CD14-positive monocyte (primary cell): ENCODE measurements around the gene TNFRSF18. TPM values are rescaled to one million over a fixed set of nuclear protein-coding genes. Genes with fewer than 3 reads are reported as not detected.

Experiments
- DNase-seq, 3 donors: peaks; one replicate each; pipeline ENCODE4 v3.0.0-alpha.2; 2011 to 2022
- H2AFZ ChIP-seq: 2 replicates; pipeline ENCODE4 v1.6.0; 2012; ENCODE audit warnings: mild to moderate bottlenecking, low read depth, low read length, inconsistent platforms; ENCODE audit not compliant: insufficient read depth, poor library complexity, severe bottlenecking
- H3K27ac ChIP-seq, 2 donors: 1 replicate in 1 of 2; 2 replicates in 1 of 2; pipeline ENCODE4 v1.5.1; 2012 to 2013; ENCODE audit warnings: low read length in 2 of 2, control low read depth in 1 of 2, inconsistent platforms in 1 of 2, low read depth in 1 of 2, mild to moderate bottlenecking in 1 of 2
- H3K27me3 ChIP-seq, 2 donors: one replicate each; pipeline versions ENCODE4 v1.6.0 to v1.6.1; 2011 to 2013; ENCODE audit warnings: low read length in 2 of 2; ENCODE audit not compliant: control insufficient read depth in 2 of 2, insufficient read depth in 2 of 2
- H3K36me3 ChIP-seq, 2 donors: replicated peaks in 1 of 2; 1 replicate in 1 of 2; 2 replicates in 1 of 2; pipeline versions ENCODE4 v1.5.1 to v1.6.1; 2012 to 2013; ENCODE audit warnings: low read length in 2 of 2, control low read depth in 1 of 2, inconsistent platforms in 1 of 2, mild to moderate bottlenecking in 1 of 2; ENCODE audit not compliant: insufficient read depth in 2 of 2, control insufficient read depth in 1 of 2
- H3K4me1 ChIP-seq, 2 donors: 1 replicate in 1 of 2; 2 replicates in 1 of 2; pipeline versions ENCODE4 v1.5.1 to v1.6.1; 2012 to 2013; ENCODE audit warnings: low read length in 2 of 2, control low read depth in 1 of 2, inconsistent platforms in 1 of 2, mild to moderate bottlenecking in 1 of 2, moderate library complexity in 1 of 2; ENCODE audit not compliant: insufficient read depth in 2 of 2, control insufficient read depth in 1 of 2
- H3K4me2 ChIP-seq: replicated peaks from 2 replicates; pipeline ENCODE3; 2012; ENCODE audit warnings: low read length, moderate library complexity, mild to moderate bottlenecking; ENCODE audit not compliant: poor library complexity, severe bottlenecking; ENCODE audit errors: extremely low read depth
- H3K4me3 ChIP-seq, 3 experiments: fragments of 200-600 bp in 1 of 3; sonication (generic) in 1 of 3; replicated peaks in 1 of 3; 1 replicate in 2 of 3; 2 replicates in 1 of 3; pipeline ENCODE4 v1.5.1; 2011 to 2013; ENCODE audit warnings: low read length in 3 of 3, mild to moderate bottlenecking in 3 of 3, control low read depth in 2 of 3, low read depth in 2 of 3, inconsistent platforms in 1 of 3, moderate library complexity in 1 of 3
- H3K79me2 ChIP-seq: 2 replicates; pipeline ENCODE4 v1.6.0; 2012; ENCODE audit warnings: mild to moderate bottlenecking, control low read depth, inconsistent platforms, low read length, moderate library complexity; ENCODE audit not compliant: insufficient read depth
- H3K9ac ChIP-seq: 2 replicates; pipeline ENCODE4 v1.6.0; 2017; ENCODE audit warnings: low read length, mild to moderate bottlenecking; ENCODE audit not compliant: insufficient read depth, poor library complexity, severe bottlenecking
- H3K9me3 ChIP-seq, 2 donors: replicated peaks in 1 of 2; 1 replicate in 1 of 2; 2 replicates in 1 of 2; pipeline versions ENCODE4 v1.5.1 to v1.6.1; 2012 to 2013; ENCODE audit warnings: low read length in 2 of 2, control low read depth in 1 of 2; ENCODE audit not compliant: control insufficient read depth in 1 of 2, insufficient read depth in 1 of 2
- H4K20me1 ChIP-seq: 2 replicates; pipeline ENCODE4 v1.6.0; 2012; ENCODE audit warnings: mild to moderate bottlenecking, low read length, control low read depth, moderate library complexity; ENCODE audit not compliant: insufficient read depth
- H3K27ac Mint-ChIP-seq, 7 donors: one replicate each; pipeline ENCODE4 v1.8.0; 2020; ENCODE audit warnings: mild to moderate bottlenecking in 7 of 7, mixed read lengths in 7 of 7, moderate library complexity in 6 of 7, inconsistent platforms in 2 of 7
- H3K27me3 Mint-ChIP-seq, 3 donors: one replicate each; pipeline ENCODE4 v1.8.0; 2021 to 2022; ENCODE audit warnings: low read depth in 3 of 3, mild to moderate bottlenecking in 3 of 3, mixed read lengths in 3 of 3, moderate library complexity in 3 of 3, inconsistent platforms in 1 of 3
- H3K36me3 Mint-ChIP-seq, 2 donors: one replicate each; pipeline ENCODE4 v1.8.0; 2020; ENCODE audit warnings: mixed read lengths in 2 of 2, inconsistent platforms in 1 of 2, mild to moderate bottlenecking in 1 of 2
- H3K4me1 Mint-ChIP-seq: one replicate; pipeline ENCODE4 v1.8.0; 2020; ENCODE audit warnings: mild to moderate bottlenecking, mixed read lengths
- H3K4me3 Mint-ChIP-seq, 2 donors: one replicate each; pipeline ENCODE4 v1.8.0; 2020; ENCODE audit warnings: mild to moderate bottlenecking in 2 of 2, mixed read lengths in 2 of 2, moderate library complexity in 1 of 2
- H3K9me3 Mint-ChIP-seq, 7 donors: one replicate each; pipeline ENCODE4 v1.8.0; 2020 to 2022; ENCODE audit warnings: mixed read lengths in 7 of 7, mild to moderate bottlenecking in 6 of 7, moderate library complexity in 6 of 7, inconsistent platforms in 2 of 7
- CTCF ChIP-seq: fragments of 200-600 bp; IDR thresholded peaks from one replicate; pipeline ENCODE4 v1.8.0; 2022; ENCODE audit warnings: antibody characterized with exemption, mild to moderate bottlenecking
- WGBS: methylation state at CpG from one replicate; pipeline ENCODE4 v1.1.5; 2013; ENCODE audit warnings: missing lambda C conversion rate; ENCODE audit not compliant: insufficient coverage; 5-methylcytosine and 5-hydroxymethylcytosine counted together
- intact Hi-C, 2 donors: fragments of 100-400 bp; cut with micrococcal nuclease; formaldehyde crosslinking; loops; one replicate each; pipeline versions ENCODE4 v1.15.0 to v1.15.1; 2023
- polyA plus RNA-seq, 3 donors: library from polyadenylated mRNA; depleted of rRNA in 1 of 3; unstranded in 2 of 3; stranded (reverse) in 1 of 3; fragments of 300-500 nt in 2 of 3; fragments of >200 nt in 1 of 3; fragmentation: Illumina TruSeq in 2 of 3; gene quantifications; 1 replicate in 2 of 3; 2 replicates in 1 of 3; pipeline ENCODE4 v1.2.3, GENCODE V29; 2012 to 2021

Gene TNFRSF18
- polyA plus RNA-seq, 3 donors: not detected

GRCh38 chr1:1173061-1173792 is 33.2 kb downstream of the TNFRSF18 start:
- no peaks in the 10 kb centered on the region for H3K4me1 ChIP-seq
- TF ChIP-seq CTCF: no peak
- intact Hi-C loops: no loop called here
- no peak overlapping the region for H3K4me3 ChIP-seq
- WGBS: 64% methylated on average over 32 of the region's 32 CpGs
- no peak overlapping the region for H3K27ac Mint-ChIP-seq
- H3K79me2 ChIP-seq: no peaks in the 10 kb centered on the region
- H2AFZ ChIP-seq: no peak overlapping the region
- H3K27me3 Mint-ChIP-seq: peaks cover 33 to 58% (median 41%) of the 10 kb centered on the region in 3 donors
- DNase-seq: no peak
- H3K36me3 ChIP-seq: no peaks in the 10 kb centered on the region
- H3K27ac ChIP-seq: no peak overlapping the region
- no peaks in the 10 kb centered on the region for H3K36me3 Mint-ChIP-seq
- H3K9me3 ChIP-seq: peaks cover 0 to 6% of the 10 kb centered on the region in 2 donors
- H4K20me1 ChIP-seq: no peaks in the 10 kb centered on the region
- H3K27me3 ChIP-seq: peaks cover 4 to 37% of the 10 kb centered on the region in 2 donors
- no peak overlapping the region for H3K9ac ChIP-seq
- H3K4me2 ChIP-seq: no peak overlapping the region
- H3K9me3 Mint-ChIP-seq: peaks cover 4 to 15% (median 7%) of the 10 kb centered on the region in 7 donors
- H3K4me3 Mint-ChIP-seq: peak overlapping the region in 1 of 2 donors; percentile 39
- no peaks in the 10 kb centered on the region for H3K4me1 Mint-ChIP-seq

- Histone ChIP-seq H3K79me2 (no peaks in the 10 kb centered on the region), H3K4me3 (no peak overlapping the region), H3K4me2 (no peak overlapping the region), H3K9ac (no peak overlapping the region), H3K36me3 (no peaks in the 10 kb centered on the region), H3K4me1 (no peaks in the 10 kb centered on the region), H3K27ac (no peak overlapping the region), H2AFZ (no peak overlapping the region), H3K27me3 (peaks cover 4 to 35% of the 10 kb centered on the region in 2 donors), H4K20me1 (no peaks in the 10 kb centered on the region), H3K9me3 (peaks cover 0 to 6% of the 10 kb centered on the region in 2 donors)
- peaks cover 4 to 15% (median 7%) of the 10 kb centered on the region in 7 donors for H3K9me3 Mint-ChIP-seq
- H3K27ac Mint-ChIP-seq: no peak overlapping the region
- H3K4me1 Mint-ChIP-seq: no peaks in the 10 kb centered on the region
- H3K27me3 Mint-ChIP-seq: peaks cover 33 to 50% (median 40%) of the 10 kb centered on the region in 3 donors
- no peaks in the 10 kb centered on the region for H3K36me3 Mint-ChIP-seq
- intact Hi-C loops: no loop called here
- 91% methylated on average over 21 of the region's 33 CpGs for WGBS
- DNase-seq: no peak
- TF ChIP-seq CTCF: no peak
- H3K4me3 Mint-ChIP-seq: no peak overlapping the region
Observed at GRCh38 chr1:1171546-1172340, 34.6 kb downstream of the TNFRSF18 start.
